ENCODE measurements around the gene SNPH. TPM values are rescaled to one million over a fixed set of nuclear protein-coding genes. Genes with fewer than 3 reads are reported as not detected.

Gene SNPH, protein sequence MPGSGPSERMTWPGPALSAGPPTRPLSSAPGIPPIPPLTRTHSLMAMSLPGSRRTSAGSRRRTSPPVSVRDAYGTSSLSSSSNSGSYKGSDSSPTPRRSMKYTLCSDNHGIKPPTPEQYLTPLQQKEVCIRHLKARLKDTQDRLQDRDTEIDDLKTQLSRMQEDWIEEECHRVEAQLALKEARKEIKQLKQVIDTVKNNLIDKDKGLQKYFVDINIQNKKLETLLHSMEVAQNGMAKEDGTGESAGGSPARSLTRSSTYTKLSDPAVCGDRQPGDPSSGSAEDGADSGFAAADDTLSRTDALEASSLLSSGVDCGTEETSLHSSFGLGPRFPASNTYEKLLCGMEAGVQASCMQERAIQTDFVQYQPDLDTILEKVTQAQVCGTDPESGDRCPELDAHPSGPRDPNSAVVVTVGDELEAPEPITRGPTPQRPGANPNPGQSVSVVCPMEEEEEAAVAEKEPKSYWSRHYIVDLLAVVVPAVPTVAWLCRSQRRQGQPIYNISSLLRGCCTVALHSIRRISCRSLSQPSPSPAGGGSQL
- 6.8 and 7.1 TPM in 2 replicates for total RNA-seq (ENCODE audit: low replicate concordance)

DNA sequence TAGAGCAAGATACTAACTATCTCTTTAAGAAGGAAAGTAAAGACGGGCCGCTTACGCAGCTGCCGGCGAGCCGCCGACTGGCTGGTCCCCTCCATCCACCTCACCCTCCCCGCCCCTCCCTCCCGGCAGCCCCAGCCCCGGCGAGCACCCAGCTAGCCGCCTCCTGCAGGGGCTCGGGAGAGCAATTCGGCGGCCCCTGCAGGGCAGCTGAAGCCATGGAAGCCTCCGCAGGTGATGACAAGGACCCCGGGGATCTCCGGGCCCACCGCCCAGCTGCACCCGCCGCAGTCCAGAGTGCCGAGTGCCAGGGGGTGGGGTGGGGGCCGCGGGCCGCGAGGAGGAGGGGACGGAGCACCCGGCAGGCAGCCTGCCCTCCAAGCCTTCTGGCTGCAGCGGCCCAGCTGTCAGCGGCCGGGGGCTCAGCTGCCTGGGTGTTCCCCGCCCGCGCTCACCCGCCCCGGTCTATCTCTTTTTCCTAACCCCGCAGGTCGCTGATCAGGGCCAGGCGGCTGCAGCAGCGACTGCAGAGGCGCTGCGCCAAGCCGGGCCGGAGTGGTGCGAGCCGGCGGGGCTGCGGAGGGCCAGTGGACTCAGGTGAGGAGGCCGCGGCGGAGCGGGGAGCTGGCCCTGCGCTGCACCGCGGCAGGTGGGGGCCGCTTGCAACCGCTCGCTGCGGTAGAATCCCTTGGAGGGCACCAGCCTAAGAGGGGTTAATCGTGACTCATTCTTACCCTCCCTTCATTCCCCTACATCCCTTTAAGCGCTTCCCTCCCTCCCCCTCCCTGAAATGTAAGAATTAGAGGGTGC, at the start of gene SNPH:
Gene SNPH (plus strand): TSS at position 128 of the 807 bp plus-strand sequence. CDS start 29,946 bp downstream, outside the sequence.

GRCh38 chr20:1225783-1226654, 40.1 kb upstream of the SNPH start, which contains the start of gene RAD21L1:
RAD21L1 (plus strand) TSS chr20:1226044; CDS start chr20:1228454, 2,410 bp downstream.

GRCh38 chr20:1328680-1329330, 62.7 kb downstream of the SNPH start, which contains the start of gene SDCBP2:
SDCBP2 (minus strand) TSS chr20:1329139; CDS start chr20:1320416, 8,723 bp downstream.

Other genes starting within 250 kb of the SNPH start
- 17.4 and 20.2 TPM in 2 replicates for gene PSMF1, start 147.7 kb upstream of the SNPH start, total RNA-seq (ENCODE audit: low replicate concordance)
- gene TMEM74B, start 81.3 kb upstream of the SNPH start, total RNA-seq (ENCODE audit: low replicate concordance), result not detected in 2 replicates
- gene C20orf202, start 62.8 kb upstream of the SNPH start, total RNA-seq (ENCODE audit: low replicate concordance), result not detected in 2 replicates
- gene RAD21L1, start 40.2 kb upstream of the SNPH start, total RNA-seq (ENCODE audit: low replicate concordance), result not detected in 2 replicates
- gene SDCBP2, start 62.8 kb downstream of the SNPH start, total RNA-seq (ENCODE audit: low replicate concordance), result 0.35 and 1.8 TPM in 2 replicates
- 102 and 160 TPM in 2 replicates for gene FKBP1A, start 126.8 kb downstream of the SNPH start, total RNA-seq (ENCODE audit: low replicate concordance)
- 15.4 and 20.7 TPM in 2 replicates for gene NSFL1C, start 200.6 kb downstream of the SNPH start, total RNA-seq (ENCODE audit: low replicate concordance)
- not detected in 2 replicates for gene SIRPB2, start 225.1 kb downstream of the SNPH start, total RNA-seq (ENCODE audit: low replicate concordance)